OCI-LY3 (cell line): ENCODE data around the gene SGSH.

Experiments used
- EZH2phosphoT487 ChIP-seq: fragments of 200-600 bp; shearing (Covaris generic); IDR thresholded peaks from 2 replicates; pipeline ENCODE4 v1.6.1; 2018; ENCODE audit warnings: antibody characterized with exemption, mixed run types, low read depth
- TF ChIP-seq, protein P1 (sequence below): fragments of 200-600, 300-600 bp; sonication (generic); IDR thresholded peaks from 2 replicates; pipeline ENCODE4 v1.5.1; 2014; ENCODE audit warnings: antibody characterized with exemption, low read length, low read depth

DNA sequence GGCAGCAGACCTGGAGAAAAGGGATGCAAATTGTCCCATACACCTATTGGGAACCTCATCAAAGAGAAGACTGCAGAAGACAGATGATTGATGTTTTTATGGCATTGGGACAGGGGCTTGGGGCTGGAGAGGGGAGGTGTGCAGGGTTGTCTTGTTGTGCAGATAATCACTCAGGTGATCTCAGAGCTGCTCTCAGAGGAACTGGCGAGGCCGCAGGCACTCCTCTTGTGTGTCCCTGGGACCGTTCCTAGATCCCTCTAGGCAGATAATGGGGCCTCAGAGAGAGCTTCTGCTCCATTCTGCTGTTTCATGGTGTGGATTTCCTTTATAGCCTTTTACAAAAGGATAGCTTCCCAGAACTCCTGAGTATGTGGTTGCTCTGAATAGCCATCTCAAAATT lies 42.2 kb upstream of the SGSH start:
- TF ChIP-seq, protein P1, sequence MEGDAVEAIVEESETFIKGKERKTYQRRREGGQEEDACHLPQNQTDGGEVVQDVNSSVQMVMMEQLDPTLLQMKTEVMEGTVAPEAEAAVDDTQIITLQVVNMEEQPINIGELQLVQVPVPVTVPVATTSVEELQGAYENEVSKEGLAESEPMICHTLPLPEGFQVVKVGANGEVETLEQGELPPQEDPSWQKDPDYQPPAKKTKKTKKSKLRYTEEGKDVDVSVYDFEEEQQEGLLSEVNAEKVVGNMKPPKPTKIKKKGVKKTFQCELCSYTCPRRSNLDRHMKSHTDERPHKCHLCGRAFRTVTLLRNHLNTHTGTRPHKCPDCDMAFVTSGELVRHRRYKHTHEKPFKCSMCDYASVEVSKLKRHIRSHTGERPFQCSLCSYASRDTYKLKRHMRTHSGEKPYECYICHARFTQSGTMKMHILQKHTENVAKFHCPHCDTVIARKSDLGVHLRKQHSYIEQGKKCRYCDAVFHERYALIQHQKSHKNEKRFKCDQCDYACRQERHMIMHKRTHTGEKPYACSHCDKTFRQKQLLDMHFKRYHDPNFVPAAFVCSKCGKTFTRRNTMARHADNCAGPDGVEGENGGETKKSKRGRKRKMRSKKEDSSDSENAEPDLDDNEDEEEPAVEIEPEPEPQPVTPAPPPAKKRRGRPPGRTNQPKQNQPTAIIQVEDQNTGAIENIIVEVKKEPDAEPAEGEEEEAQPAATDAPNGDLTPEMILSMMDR: no peak
- TF ChIP-seq EZH2phosphoT487: no peak
